SK-N-SH (cell line): ENCODE measurements around the gene TMEM97. TPM values are rescaled to one million over a fixed set of nuclear protein-coding genes. Genes with fewer than 3 reads are reported as not detected.

Experiments
- CTCF ChIA-PET: fragments of 300-600, 350-600 bp; formaldehyde crosslinking; extraction: SDS; loops from one replicate; lab custom pipeline; 2021; lab: Yijun Ruan, JAX
- POLR2A ChIA-PET: fragments of 350-600 bp; sonication (Branson Sonifier 250); formaldehyde crosslinking; extraction: SDS; loops from one replicate; lab custom pipeline; 2020; ENCODE audit warnings: antibody characterized with exemption, inconsistent platforms; lab: Yijun Ruan, JAX
- DNase-seq: peaks from one replicate; pipeline ENCODE4 v3.0.0; 2012
- H2AFZ ChIP-seq: fragments of 200-600 bp; sonication (generic); 2 replicates; pipeline ENCODE4 v1.8.1; 2016; ENCODE audit warnings: antibody characterized with exemption, mild to moderate bottlenecking, low read depth
- H3F3A ChIP-seq: fragments of 200-600 bp; sonication (generic); replicated peaks from 2 replicates; pipeline ENCODE3; 2016; ENCODE audit warnings: antibody characterized with exemption, mild to moderate bottlenecking; ENCODE audit not compliant: insufficient read depth
- H3K27ac ChIP-seq, 2 experiments: fragments of 200-500 bp in 1 of 2; fragments of 200-600 bp in 1 of 2; sonication (Bioruptor generic) in 1 of 2; sonication (generic), shearing (Covaris generic) in 1 of 2; 2 replicates each; pipeline versions ENCODE4 v1.5.1 to v1.6.1; 2014 to 2016; ENCODE audit warnings: low read depth in 2 of 2, inconsistent platforms in 1 of 2, low read length in 1 of 2, mild to moderate bottlenecking in 1 of 2, mixed read lengths in 1 of 2
- H3K27me3 ChIP-seq: fragments of 200-600 bp; sonication (generic), shearing (Covaris generic); 2 replicates; pipeline ENCODE4 v1.6.1; 2016; ENCODE audit warnings: mixed run types; ENCODE audit not compliant: insufficient read depth
- H3K36me3 ChIP-seq, 2 experiments: fragments of 200-500 bp in 1 of 2; fragments of 200-600 bp in 1 of 2; sonication (Bioruptor generic) in 1 of 2; sonication (generic) in 1 of 2; replicated peaks in 1 of 2; 2 replicates each; pipeline versions ENCODE3 to v1.5.1; 2014 to 2016; ENCODE audit warnings: low read length in 1 of 2, mild to moderate bottlenecking in 1 of 2; ENCODE audit not compliant: insufficient read depth in 2 of 2, control insufficient read depth in 1 of 2
- H3K4me1 ChIP-seq, 2 experiments: fragments of 200-500 bp in 1 of 2; fragments of 200-600 bp in 1 of 2; sonication (Bioruptor generic) in 1 of 2; sonication (generic), shearing (Covaris generic) in 1 of 2; 2 replicates each; pipeline versions ENCODE4 v1.5.1 to v1.6.1; 2014 to 2016; ENCODE audit warnings: low read depth in 1 of 2, low read length in 1 of 2, mixed run types in 1 of 2; ENCODE audit not compliant: insufficient read depth in 2 of 2, control insufficient read depth in 1 of 2
- H3K4me2 ChIP-seq: fragments of 200-600 bp; sonication (generic), shearing (Covaris generic); 2 replicates; pipeline ENCODE4 v1.6.1; 2017; ENCODE audit warnings: mixed run types
- H3K4me3 ChIP-seq, 2 experiments: fragments of 200-500 bp in 1 of 2; fragments of 200-600 bp in 1 of 2; sonication (Bioruptor generic) in 1 of 2; sonication (generic), shearing (Covaris generic) in 1 of 2; 2 replicates each; pipeline versions ENCODE4 v1.5.1 to v1.8.1; 2014 to 2016; ENCODE audit warnings: low read depth in 2 of 2, inconsistent platforms in 1 of 2, low read length in 1 of 2, mild to moderate bottlenecking in 1 of 2, mixed read lengths in 1 of 2, moderate library complexity in 1 of 2
- H3K79me2 ChIP-seq: fragments of 200-600 bp; sonication (generic); 2 replicates; pipeline ENCODE4 v1.8.1; 2017; ENCODE audit warnings: mild to moderate bottlenecking; ENCODE audit not compliant: insufficient read depth
- H3K9ac ChIP-seq: fragments of 200-600 bp; sonication (generic); 2 replicates; pipeline ENCODE4 v1.6.1; 2017; ENCODE audit warnings: mixed run types
- H3K9me2 ChIP-seq: fragments of 200-600 bp; sonication (generic); 2 replicates; pipeline ENCODE4 v1.6.1; 2017; ENCODE audit warnings: mixed run types
- H3K9me3 ChIP-seq: fragments of 200-600 bp; sonication (generic); 2 replicates; pipeline ENCODE4 v1.6.1; 2017; ENCODE audit warnings: mixed run types, mild to moderate bottlenecking, moderate library complexity
- H4K20me1 ChIP-seq: fragments of 200-600 bp; sonication (generic); 2 replicates; pipeline ENCODE4 v1.6.1; 2017; ENCODE audit warnings: mild to moderate bottlenecking, mixed run types; ENCODE audit not compliant: insufficient read depth
- ELF1 ChIP-seq: IDR thresholded peaks from 2 replicates; pipeline ENCODE4 v1.4.0; 2012
- FOSL2 ChIP-seq: IDR thresholded peaks from 2 replicates; pipeline ENCODE4 v1.4.0; 2012; ENCODE audit warnings: low read depth, mild to moderate bottlenecking, moderate library complexity, borderline replicate concordance
- FOXJ3 ChIP-seq: sonication (generic); formaldehyde crosslinking; IDR thresholded peaks from 2 replicates; pipeline ENCODE4 v1.5.1; 2020; ENCODE audit warnings: mild to moderate bottlenecking, missing genetic modification reagents
- FOXM1 ChIP-seq: IDR thresholded peaks from 2 replicates; pipeline ENCODE4 v1.4.0; 2012; ENCODE audit warnings: low read depth, mild to moderate bottlenecking
- IRF3 ChIP-seq: fragments of 150-350 bp; IDR thresholded peaks from 2 replicates; pipeline ENCODE4 v1.6.1; 2016; ENCODE audit warnings: mild to moderate bottlenecking, low read depth, low read length
- MXI1 ChIP-seq: IDR thresholded peaks from 2 replicates; pipeline ENCODE4 v1.6.1; 2012; ENCODE audit warnings: mild to moderate bottlenecking, low read depth, low read length, improper control_type of control experiment
- NFIC ChIP-seq: IDR thresholded peaks from 2 replicates; pipeline ENCODE4 v1.4.0; 2012; ENCODE audit warnings: borderline replicate concordance
- NRF1 ChIP-seq: IDR thresholded peaks from 2 replicates; pipeline ENCODE4 v1.6.1; 2012; ENCODE audit warnings: low read depth, mild to moderate bottlenecking, low read length
- PBX3 ChIP-seq: IDR thresholded peaks from 2 replicates; pipeline ENCODE4; 2012
- POLR2AphosphoS5 ChIP-seq: IDR thresholded peaks from 2 replicates; pipeline ENCODE4 v1.6.1; 2012; ENCODE audit warnings: low read depth, low read length
- RFX5 ChIP-seq: IDR thresholded peaks from 2 replicates; pipeline ENCODE4 v1.6.1; 2012; ENCODE audit warnings: mild to moderate bottlenecking, improper control_type of control experiment, low read length
- RXRA ChIP-seq: IDR thresholded peaks from 2 replicates; pipeline ENCODE4 v1.4.0; 2012; ENCODE audit warnings: low read depth, mild to moderate bottlenecking, borderline replicate concordance
- SIN3A ChIP-seq: IDR thresholded peaks from 2 replicates; pipeline ENCODE4 v1.6.1; 2012; ENCODE audit warnings: low read depth, mild to moderate bottlenecking, low read length, moderate library complexity, borderline replicate concordance
- TAF1 ChIP-seq: IDR thresholded peaks from 2 replicates; pipeline ENCODE4 v1.6.1; 2012; ENCODE audit warnings: low read depth, mild to moderate bottlenecking, low read length, moderate library complexity, borderline replicate concordance
- TCF12 ChIP-seq: IDR thresholded peaks from 2 replicates; pipeline ENCODE4 v1.4.0; 2012
- YY1 ChIP-seq: IDR thresholded peaks from 2 replicates; pipeline ENCODE4 v1.4.0; 2012; ENCODE audit warnings: low read depth, mild to moderate bottlenecking
- WGBS: methylation state at CpG from one replicate; pipeline ENCODE4 v1.1.6; 2017; ENCODE audit warnings: low lambda C conversion rate; 5-methylcytosine and 5-hydroxymethylcytosine counted together
- polyA plus RNA-seq, 3 experiments: library from polyadenylated mRNA; depleted of rRNA; stranded (reverse); fragments of >200 nt; gene quantifications; 2 replicates each; pipeline ENCODE4 v1.2.3, GENCODE V29; 2012
- TF ChIP-seq, protein P1 (sequence below): IDR thresholded peaks from 2 replicates; pipeline ENCODE4 v1.4.0; 2012; ENCODE audit warnings: low read depth, borderline replicate concordance
- TF ChIP-seq, protein P2 (sequence below): IDR thresholded peaks from 2 replicates; pipeline ENCODE4 v1.4.0; 2012; ENCODE audit warnings: low read depth
- TF ChIP-seq, protein P3 (sequence below): IDR thresholded peaks from 2 replicates; pipeline ENCODE4 v1.4.0; 2012; ENCODE audit warnings: low read depth, borderline replicate concordance

Gene TMEM97
- polyA plus RNA-seq, 1 of the 3 experiments (the other 2 are of a cell fraction), result 8.6 TPM

GRCh38 chr17:28270926-28271325, 48.1 kb upstream of the TMEM97 start:
- no peaks in the 10 kb centered on the region for H4K20me1 ChIP-seq
- no peaks in the 10 kb centered on the region for H3K9me3 ChIP-seq
- H3F3A ChIP-seq, result no peaks in the 10 kb centered on the region
- no peak overlapping the region for H3K4me3 ChIP-seq
- H3K9me2 ChIP-seq, result no peaks in the 10 kb centered on the region
- no peak overlapping the region for H3K4me2 ChIP-seq
- 0% methylated on average over 1 of the region's 1 CpG for WGBS
- H3K9ac ChIP-seq, result no peak overlapping the region
- peaks cover 11% of the 10 kb centered on the region; the same call in 1 of the 2 replicates for H3K27me3 ChIP-seq
- TF ChIP-seq FOXM1, result no peak
- TF ChIP-seq, protein P1, sequence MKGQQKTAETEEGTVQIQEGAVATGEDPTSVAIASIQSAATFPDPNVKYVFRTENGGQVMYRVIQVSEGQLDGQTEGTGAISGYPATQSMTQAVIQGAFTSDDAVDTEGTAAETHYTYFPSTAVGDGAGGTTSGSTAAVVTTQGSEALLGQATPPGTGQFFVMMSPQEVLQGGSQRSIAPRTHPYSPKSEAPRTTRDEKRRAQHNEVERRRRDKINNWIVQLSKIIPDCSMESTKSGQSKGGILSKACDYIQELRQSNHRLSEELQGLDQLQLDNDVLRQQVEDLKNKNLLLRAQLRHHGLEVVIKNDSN, result no peak
- TF ChIP-seq IRF3, result no peak
- no peak for TF ChIP-seq ELF1
- TF ChIP-seq NRF1, result no peak
- no peak for TF ChIP-seq PBX3
- TF ChIP-seq NFIC, result no peak
- TF ChIP-seq FOXJ3 (CRISPR knock-in tag), result no peak
- TF ChIP-seq TCF12, result no peak
- no peak for TF ChIP-seq SIN3A
- TF ChIP-seq YY1, result no peak
- no peak for TF ChIP-seq FOSL2
- no peak for TF ChIP-seq TAF1
- TF ChIP-seq, protein P2, sequence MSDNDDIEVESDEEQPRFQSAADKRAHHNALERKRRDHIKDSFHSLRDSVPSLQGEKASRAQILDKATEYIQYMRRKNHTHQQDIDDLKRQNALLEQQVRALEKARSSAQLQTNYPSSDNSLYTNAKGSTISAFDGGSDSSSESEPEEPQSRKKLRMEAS, result no peak
- no peak for TF ChIP-seq POLR2AphosphoS5
- TF ChIP-seq RXRA, result no peak
- TF ChIP-seq MXI1, result no peak
- TF ChIP-seq RFX5, result no peak
- TF ChIP-seq, protein P3, sequence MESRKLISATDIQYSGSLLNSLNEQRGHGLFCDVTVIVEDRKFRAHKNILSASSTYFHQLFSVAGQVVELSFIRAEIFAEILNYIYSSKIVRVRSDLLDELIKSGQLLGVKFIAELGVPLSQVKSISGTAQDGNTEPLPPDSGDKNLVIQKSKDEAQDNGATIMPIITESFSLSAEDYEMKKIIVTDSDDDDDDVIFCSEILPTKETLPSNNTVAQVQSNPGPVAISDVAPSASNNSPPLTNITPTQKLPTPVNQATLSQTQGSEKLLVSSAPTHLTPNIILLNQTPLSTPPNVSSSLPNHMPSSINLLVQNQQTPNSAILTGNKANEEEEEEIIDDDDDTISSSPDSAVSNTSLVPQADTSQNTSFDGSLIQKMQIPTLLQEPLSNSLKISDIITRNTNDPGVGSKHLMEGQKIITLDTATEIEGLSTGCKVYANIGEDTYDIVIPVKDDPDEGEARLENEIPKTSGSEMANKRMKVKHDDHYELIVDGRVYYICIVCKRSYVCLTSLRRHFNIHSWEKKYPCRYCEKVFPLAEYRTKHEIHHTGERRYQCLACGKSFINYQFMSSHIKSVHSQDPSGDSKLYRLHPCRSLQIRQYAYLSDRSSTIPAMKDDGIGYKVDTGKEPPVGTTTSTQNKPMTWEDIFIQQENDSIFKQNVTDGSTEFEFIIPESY, result no peak
- ChIA-PET CTCF (interaction anchor here (1.2 to 5.0 kb wide), 3 partner anchors 19 to 466 kb away, joined by 3 to 18 read pairs (median 6); no protein-coding TSS in a partner anchor), POLR2A (no interaction called here)
- H3K27ac ChIP-seq, result no peak overlapping the region
- H2AFZ ChIP-seq, result no peak overlapping the region
- no peaks in the 10 kb centered on the region; a peak in 1 of 4 replicates for H3K4me1 ChIP-seq
- H3K79me2 ChIP-seq, result no peaks in the 10 kb centered on the region
- no peaks in the 10 kb centered on the region for H3K36me3 ChIP-seq
- no peak for DNase-seq
